Stimulated activated CD8-positive, alpha-beta memory T cell treated with anti-CD3 and anti-CD28 coated beads, Interleukin-4, amount 100 ng/mL, for 1 hour (primary cell): ENCODE measurements around the gene NUMA1.

ENCODE experiments used
- DNase-seq, 2 donors: peaks; one replicate each; pipeline ENCODE4 v3.0.0-alpha.2; 2020; ENCODE audit warnings: low read depth in 2 of 2, low spot score in 1 of 2

Gene NUMA1

GRCh38 chr11:72002841-72003775 is 77.2 kb downstream of the NUMA1 start:
- no peak for DNase-seq

GRCh38 chr11:72001834-72002591 is 78.3 kb downstream of the NUMA1 start:
- no peak for DNase-seq

GRCh38 chr11:72001285-72001684 is 79.1 kb downstream of the NUMA1 start:
- DNase-seq, result no peak

GRCh38 chr11:72000202-72000867 is 80.0 kb downstream of the NUMA1 start:
- no peak for DNase-seq

- no peak for DNase-seq
These were observed 80.5 kb downstream of the NUMA1 start for GRCh38 chr11:71999798-72000197.

- no peak for DNase-seq
These were observed 81.0 kb downstream of the NUMA1 start for GRCh38 chr11:71999362-71999761.

- no peak for DNase-seq
These were observed 81.6 kb downstream of the NUMA1 start, which contains the start of gene IL18BP for GRCh38 chr11:71998649-71999310. Gene IL18BP (plus strand): TSS chr11:71998909. CDS start chr11:71999985, 1,076 bp downstream.

- no peak for DNase-seq
These were observed 82.3 kb downstream of the NUMA1 start for GRCh38 chr11:71998061-71998460.

- no peak for DNase-seq
These were observed 82.7 kb downstream of the NUMA1 start for GRCh38 chr11:71997594-71997993.

GRCh38 chr11:71996946-71997345 is 83.4 kb downstream of the NUMA1 start:
- DNase-seq, result no peak

- no peak for DNase-seq
These were observed 83.8 kb downstream of the NUMA1 start for GRCh38 chr11:71996517-71996916.

GRCh38 chr11:71995726-71996291 is 84.5 kb downstream of the NUMA1 start:
- DNase-seq, result no peak

- DNase-seq, result no peak
These were observed 85.6 kb downstream of the NUMA1 start for GRCh38 chr11:71994786-71995185.

GRCh38 chr11:71992136-71992730 is 88.1 kb downstream of the NUMA1 start:
- DNase-seq, result no peak

GRCh38 chr11:71991494-71991893 is 88.8 kb downstream of the NUMA1 start:
- DNase-seq, result no peak

GRCh38 chr11:71990701-71991100 is 89.6 kb downstream of the NUMA1 start:
- DNase-seq, result no peak

- no peak for DNase-seq
These were observed 92.3 kb downstream of the NUMA1 start for GRCh38 chr11:71988050-71988449.

GRCh38 chr11:71987521-71987920 is 92.8 kb downstream of the NUMA1 start:
- no peak for DNase-seq

GRCh38 chr11:71986131-71986530 is 94.2 kb downstream of the NUMA1 start:
- no peak for DNase-seq

- DNase-seq, result no peak
These were observed 100.7 kb downstream of the NUMA1 start for GRCh38 chr11:71979602-71980001.
